ENCODE data around the gene SAP25. TPM values are rescaled to one million over a fixed set of nuclear protein-coding genes. Genes with fewer than 3 reads are reported as not detected.
"Not testable (repeated sequence)": the region's sequence is repeated elsewhere in the genome, so short reads cannot be mapped to it uniquely, and the experiment has no call there.

The SAP25 gene
- total RNA-seq, 1 donor from 2014 or later: not detected

GRCh38 chr7:100539436-100540006 is 34.2 kb downstream of the SAP25 start:
- H3K27me3 ChIP-seq (ENCODE audit: control insufficient read depth, insufficient read depth, low read length): no peaks in the 10 kb centered on the region
- DNase-seq (ENCODE audit: low read depth): no peak
- H3K4me3 ChIP-seq (ENCODE audit: low read depth, low read length): peak overlapping the region; percentile 80
- no peak for FAIRE-seq
- TF ChIP-seq, protein P1, sequence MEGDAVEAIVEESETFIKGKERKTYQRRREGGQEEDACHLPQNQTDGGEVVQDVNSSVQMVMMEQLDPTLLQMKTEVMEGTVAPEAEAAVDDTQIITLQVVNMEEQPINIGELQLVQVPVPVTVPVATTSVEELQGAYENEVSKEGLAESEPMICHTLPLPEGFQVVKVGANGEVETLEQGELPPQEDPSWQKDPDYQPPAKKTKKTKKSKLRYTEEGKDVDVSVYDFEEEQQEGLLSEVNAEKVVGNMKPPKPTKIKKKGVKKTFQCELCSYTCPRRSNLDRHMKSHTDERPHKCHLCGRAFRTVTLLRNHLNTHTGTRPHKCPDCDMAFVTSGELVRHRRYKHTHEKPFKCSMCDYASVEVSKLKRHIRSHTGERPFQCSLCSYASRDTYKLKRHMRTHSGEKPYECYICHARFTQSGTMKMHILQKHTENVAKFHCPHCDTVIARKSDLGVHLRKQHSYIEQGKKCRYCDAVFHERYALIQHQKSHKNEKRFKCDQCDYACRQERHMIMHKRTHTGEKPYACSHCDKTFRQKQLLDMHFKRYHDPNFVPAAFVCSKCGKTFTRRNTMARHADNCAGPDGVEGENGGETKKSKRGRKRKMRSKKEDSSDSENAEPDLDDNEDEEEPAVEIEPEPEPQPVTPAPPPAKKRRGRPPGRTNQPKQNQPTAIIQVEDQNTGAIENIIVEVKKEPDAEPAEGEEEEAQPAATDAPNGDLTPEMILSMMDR (IDR thresholded peaks at IDR 0.05; ENCODE audit: insufficient read depth, low read length, severe bottlenecking): no peak
- no peaks in the 10 kb centered on the region for H3K36me3 ChIP-seq (ENCODE audit: control insufficient read depth, insufficient read depth, low read length)

GRCh38 chr7:100538654-100539435 is 34.9 kb downstream of the SAP25 start, which contains the start of gene AGFG2:
Gene AGFG2 (plus strand): TSS chr7:100539203. CDS start chr7:100539347, 144 bp downstream.
- H3K4me3 ChIP-seq (ENCODE audit: low read depth, low read length): peak within 1 kb of the TSS; percentile 80
- FAIRE-seq (no peak), DNase-seq (ENCODE audit: low read depth) (peak; percentile 97)
- TF ChIP-seq, protein P1 (IDR thresholded peaks at IDR 0.05; ENCODE audit: insufficient read depth, low read length, severe bottlenecking): no peak
- no peaks in the 10 kb centered on the region for H3K27me3 ChIP-seq (ENCODE audit: control insufficient read depth, insufficient read depth, low read length)
- no peaks in the 10 kb centered on the region for H3K36me3 ChIP-seq (ENCODE audit: control insufficient read depth, insufficient read depth, low read length)

DNA sequence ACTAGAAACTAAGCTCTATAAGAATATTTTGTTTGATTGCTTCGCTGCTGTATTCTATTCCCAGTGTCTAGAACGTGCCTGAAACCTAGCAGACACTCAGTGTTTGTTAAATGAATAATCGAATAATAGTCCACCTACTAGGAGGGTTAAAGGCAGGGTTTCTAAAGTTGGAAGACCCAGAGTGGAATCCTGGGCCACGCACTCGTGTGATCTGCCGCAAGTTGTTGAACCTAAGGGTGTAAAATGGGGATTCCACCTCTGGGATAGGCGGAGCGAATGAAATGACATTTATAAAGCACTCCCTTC is 35.4 kb downstream of the SAP25 start:
- no peak for FAIRE-seq
- no peaks in the 10 kb centered on the region for H3K27me3 ChIP-seq (ENCODE audit: control insufficient read depth, insufficient read depth, low read length)
- DNase-seq (ENCODE audit: low read depth): no peak
- no peaks in the 10 kb centered on the region for H3K36me3 ChIP-seq (ENCODE audit: control insufficient read depth, insufficient read depth, low read length)
- TF ChIP-seq, protein P1 (IDR thresholded peaks at IDR 0.05; ENCODE audit: insufficient read depth, low read length, severe bottlenecking): no peak
- H3K4me3 ChIP-seq (ENCODE audit: low read depth, low read length): peak overlapping the region; percentile 35

- H3K4me3 ChIP-seq (ENCODE audit: low read depth, low read length); H3K36me3 ChIP-seq (ENCODE audit: control insufficient read depth, insufficient read depth, low read length); FAIRE-seq; DNase-seq (ENCODE audit: low read depth); H3K27me3 ChIP-seq (ENCODE audit: control insufficient read depth, insufficient read depth, low read length): not testable (repeated sequence)
These were observed 37.0 kb downstream of the SAP25 start for GRCh38 chr7:100536695-100537094.

- H3K27me3 ChIP-seq (ENCODE audit: control insufficient read depth, insufficient read depth, low read length); DNase-seq (ENCODE audit: low read depth); H3K36me3 ChIP-seq (ENCODE audit: control insufficient read depth, insufficient read depth, low read length); FAIRE-seq; H3K4me3 ChIP-seq (ENCODE audit: low read depth, low read length): not testable (repeated sequence)
These were observed 37.7 kb downstream of the SAP25 start for GRCh38 chr7:100535982-100536381.

DNA sequence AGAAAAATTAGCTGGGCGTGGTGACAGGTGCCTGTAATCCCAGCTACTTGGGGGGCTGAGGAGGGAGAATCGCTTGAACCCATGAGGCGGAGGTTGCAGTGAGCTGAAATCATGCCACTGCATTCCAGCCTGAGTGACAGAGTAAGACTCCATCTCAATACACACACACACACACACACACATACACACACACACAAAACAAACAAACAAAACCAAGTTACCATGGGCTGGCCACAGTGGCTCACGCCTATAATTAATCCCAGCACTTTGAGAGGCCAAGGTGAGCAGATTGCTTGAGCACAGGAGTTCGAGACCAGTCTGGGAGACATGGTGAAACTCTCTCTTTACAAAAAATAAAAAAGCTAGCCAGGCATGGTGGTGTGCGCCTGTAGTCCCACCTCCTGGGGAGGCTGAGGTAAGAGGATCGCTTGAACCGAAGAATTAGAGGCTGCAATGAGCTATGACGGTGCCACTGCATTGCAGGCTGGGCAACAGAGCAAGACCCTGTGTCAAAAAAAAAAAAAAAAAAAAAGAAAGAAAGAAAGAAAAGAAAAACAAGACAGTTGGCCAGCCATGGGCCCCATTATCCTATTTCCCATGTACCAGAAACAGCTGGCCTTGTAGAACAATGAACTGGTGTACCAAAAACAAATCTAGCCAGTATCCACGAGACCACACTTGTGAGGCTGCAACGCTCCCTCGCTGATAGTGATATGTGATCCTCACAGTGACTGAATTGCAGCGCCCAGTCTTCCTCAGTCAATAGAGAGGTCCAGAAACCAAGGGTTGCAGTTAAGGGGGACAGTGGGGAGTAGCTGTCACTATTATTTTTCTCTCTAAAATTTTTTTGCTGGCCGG is 41.3 kb downstream of the SAP25 start:
- Histone ChIP-seq H3K27me3 (ENCODE audit: control insufficient read depth, insufficient read depth, low read length) (no peaks in the 10 kb centered on the region), H3K36me3 (ENCODE audit: control insufficient read depth, insufficient read depth, low read length) (no peaks in the 10 kb centered on the region), H3K4me3 (ENCODE audit: low read depth, low read length) (no peak overlapping the region)
- DNase-seq (ENCODE audit: low read depth) (no peak), FAIRE-seq (no peak)
- TF ChIP-seq, protein P1 (IDR thresholded peaks at IDR 0.05; ENCODE audit: insufficient read depth, low read length, severe bottlenecking): no peak

DNA sequence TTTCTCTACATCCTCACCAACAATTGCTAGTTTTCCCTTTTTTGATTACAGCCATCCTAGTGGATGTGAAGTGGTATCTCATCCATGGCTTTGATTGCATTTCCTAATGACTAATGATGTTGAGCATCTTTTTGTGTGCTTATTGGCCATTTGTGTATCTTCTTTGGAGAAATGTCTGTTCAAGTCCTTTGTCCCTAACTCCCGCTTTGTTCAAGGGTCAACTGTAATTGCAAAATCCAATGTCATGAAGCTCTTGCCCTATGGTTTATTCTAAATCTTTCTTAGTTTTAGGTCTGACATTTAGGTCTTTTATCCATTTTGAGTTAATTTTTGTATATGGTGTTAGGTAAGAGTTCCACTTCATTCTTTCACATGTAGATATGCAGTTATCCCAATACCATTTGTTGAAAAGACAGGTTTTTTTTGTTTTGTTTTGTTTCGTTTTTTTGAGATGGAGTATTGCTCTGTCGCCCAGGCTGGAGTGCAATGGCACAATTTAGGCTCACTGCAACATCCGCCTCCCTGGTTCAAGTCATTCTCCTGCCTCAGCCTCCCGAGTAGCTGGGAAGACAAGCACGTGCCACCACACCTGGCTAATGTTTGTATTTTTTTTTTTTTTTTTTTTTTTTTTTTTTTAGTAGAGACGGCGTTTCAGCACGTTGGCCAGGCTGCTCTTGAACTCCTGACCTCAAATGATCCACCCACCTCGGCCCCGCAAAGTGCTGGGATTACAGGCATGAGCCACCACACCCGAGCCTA is 45.4 kb downstream of the SAP25 start:
- FAIRE-seq; H3K27me3 ChIP-seq (ENCODE audit: control insufficient read depth, insufficient read depth, low read length); H3K4me3 ChIP-seq (ENCODE audit: low read depth, low read length); DNase-seq (ENCODE audit: low read depth); H3K36me3 ChIP-seq (ENCODE audit: control insufficient read depth, insufficient read depth, low read length): not testable (repeated sequence)

GRCh38 chr7:100523192-100523591 is 50.5 kb downstream of the SAP25 start:
- not testable (repeated sequence) for DNase-seq (ENCODE audit: low read depth); H3K27me3 ChIP-seq (ENCODE audit: control insufficient read depth, insufficient read depth, low read length); FAIRE-seq; H3K36me3 ChIP-seq (ENCODE audit: control insufficient read depth, insufficient read depth, low read length); H3K4me3 ChIP-seq (ENCODE audit: low read depth, low read length)
